Transverse colon (tissue), 4 donors: Measurements from ENCODE around the gene FH. TPM values are rescaled to one million over a fixed set of nuclear protein-coding genes. Genes with fewer than 3 reads are reported as not detected.

Experiments used
- DNase-seq: peaks from one replicate; pipeline ENCODE4 v3.0.0-alpha.2; 2019
- H3K27ac ChIP-seq, 4 donors: fragments of 200-600 bp; sonication (generic); 2 replicates each; pipeline ENCODE4 v1.5.1; 2016 to 2018; ENCODE audit warnings: inconsistent platforms in 4 of 4
- H3K27me3 ChIP-seq: fragments of 200-600 bp; sonication (generic); 2 replicates; pipeline ENCODE4 v1.5.1; 2017; ENCODE audit warnings: inconsistent platforms
- H3K36me3 ChIP-seq, 4 donors: fragments of 200-600 bp; sonication (generic); 2 replicates each; pipeline ENCODE4 v1.5.1; 2017 to 2019; ENCODE audit warnings: inconsistent platforms in 4 of 4
- H3K4me1 ChIP-seq, 4 donors: fragments of 200-600 bp; sonication (generic); 2 replicates each; pipeline ENCODE4 v1.5.1; 2017 to 2020; ENCODE audit warnings: inconsistent platforms in 4 of 4
- H3K4me3 ChIP-seq, 4 donors: fragments of 200-600 bp; sonication (generic); 1 replicate in 1 of 4; 2 replicates in 3 of 4; pipeline versions ENCODE4 v1.5.1 to v1.6.1; 2017 to 2019; ENCODE audit warnings: inconsistent platforms in 4 of 4
- H3K9me3 ChIP-seq, 2 donors: fragments of 200-600 bp; sonication (generic); 2 replicates each; pipeline ENCODE4 v1.5.1; 2017 to 2019; ENCODE audit warnings: inconsistent platforms in 2 of 2
- EP300 ChIP-seq: sonication (generic); formaldehyde crosslinking; IDR thresholded peaks from one replicate; pipeline ENCODE4 v1.6.1; 2017; ENCODE audit warnings: antibody characterized with exemption, low read depth
- POLR2A ChIP-seq: fragments of 450-650 bp; IDR thresholded peaks from one replicate; pipeline ENCODE4 v1.6.1; 2016; ENCODE audit warnings: antibody characterized with exemption, mild to moderate bottlenecking, moderate library complexity
- POLR2AphosphoS5 ChIP-seq, 3 donors: sonication (generic); formaldehyde crosslinking; IDR thresholded peaks; one replicate each; pipeline ENCODE4 v1.6.1; 2016; ENCODE audit warnings: antibody characterized with exemption in 3 of 3
- WGBS, 2 donors: methylation state at CpG; one replicate each; pipeline ENCODE4 v1.1.5; 2018; ENCODE audit warnings: low coverage in 1 of 2; 5-methylcytosine and 5-hydroxymethylcytosine counted together
- in situ Hi-C, 4 donors: fragments of 200-750 bp; cut with MboI; loops; one replicate each; pipeline versions ENCODE4 v1.15.0 to v1.15.1; 2017; ENCODE audit warnings: low sequenced_read_pairs in 3 of 4, low pct_ligation_motif_present in 1 of 4, low pct_unique_long_range_greater_than_20kb in 1 of 4
- intact Hi-C: fragments of 100-400 bp; cut with DNase I; formaldehyde crosslinking; loops from one replicate; pipeline ENCODE4 v1.15.1; 2023; ENCODE audit warnings: low total_unique reads
- total RNA-seq, 4 donors: library from RNA; depleted of rRNA; stranded (reverse); fragments of >200 nt; gene quantifications; one replicate each; pipeline ENCODE4 v1.1.0, GENCODE V29; 2016
- TF ChIP-seq, protein P1 (sequence below), 5 experiments: fragments of 200-600 bp in 3 of 5; fragments of 450-650 bp in 2 of 5; sonication (generic) in 3 of 5; IDR thresholded peaks; 1 replicate in 2 of 5; 2 replicates in 3 of 5; pipeline ENCODE4 v1.5.1; 2016 to 2017; ENCODE audit warnings: antibody characterized with exemption in 5 of 5, inconsistent platforms in 3 of 5, mild to moderate bottlenecking in 2 of 5, moderate library complexity in 1 of 5

FH gene
- total RNA-seq, 4 donors from 2014 or later = 21.7 to 83.8 (median 42.0) TPM

DNA sequence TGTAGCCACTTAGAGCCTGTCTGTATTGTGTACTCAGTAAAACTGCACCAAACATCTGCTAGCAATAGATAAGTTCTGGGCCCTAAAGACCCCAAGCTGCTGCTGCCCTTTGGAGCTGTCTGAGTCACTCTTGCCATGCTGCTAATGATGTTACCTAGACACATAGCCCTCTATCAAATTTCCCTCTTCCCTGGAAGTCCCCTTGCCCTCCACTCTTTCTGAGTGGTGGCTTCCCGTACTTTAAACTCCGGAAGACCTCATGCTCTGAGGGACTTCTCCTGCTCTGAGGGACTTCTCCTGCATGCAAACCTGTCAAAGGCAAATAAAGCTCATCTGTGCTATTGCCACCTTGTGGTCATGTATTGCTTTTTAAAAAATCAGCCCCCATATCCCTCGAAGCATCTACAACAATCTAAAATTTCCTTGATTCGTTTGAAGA lies 34.0 kb downstream of the FH start:
- DNase-seq = no peak
- intact Hi-C loops (no loop called here), in situ Hi-C loops (loop anchor here in 3 of 4 donors (25.0 kb wide), 2 partner anchors 523 to 748 kb away; no protein-coding TSS in a partner anchor)

DNA sequence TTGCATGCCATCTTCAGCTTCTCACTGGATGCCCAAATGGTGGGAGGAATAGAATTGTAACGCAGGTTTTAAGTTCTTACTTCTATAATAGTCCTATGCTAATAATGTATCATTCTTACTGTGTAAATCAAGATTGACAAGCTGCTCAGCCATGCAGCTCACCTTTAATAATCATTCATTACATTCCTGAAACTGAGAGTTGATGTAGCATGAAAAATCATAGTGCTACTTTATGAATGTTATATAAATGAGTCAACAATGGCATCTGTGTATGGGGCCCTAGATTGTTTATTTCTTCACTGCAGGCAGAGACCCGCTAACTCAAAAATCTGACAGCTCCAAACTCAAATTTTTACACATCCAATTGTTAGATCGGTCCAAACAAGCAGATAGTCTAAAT lies 34.4 kb downstream of the FH start:
- H3K27ac ChIP-seq = no peak overlapping the region
- no peaks in the 10 kb centered on the region for H3K36me3 ChIP-seq
- intact Hi-C loops = no loop called here
- no peak for TF ChIP-seq POLR2AphosphoS5 (IDR thresholded peaks at IDR 0.05)
- TF ChIP-seq, protein P1, sequence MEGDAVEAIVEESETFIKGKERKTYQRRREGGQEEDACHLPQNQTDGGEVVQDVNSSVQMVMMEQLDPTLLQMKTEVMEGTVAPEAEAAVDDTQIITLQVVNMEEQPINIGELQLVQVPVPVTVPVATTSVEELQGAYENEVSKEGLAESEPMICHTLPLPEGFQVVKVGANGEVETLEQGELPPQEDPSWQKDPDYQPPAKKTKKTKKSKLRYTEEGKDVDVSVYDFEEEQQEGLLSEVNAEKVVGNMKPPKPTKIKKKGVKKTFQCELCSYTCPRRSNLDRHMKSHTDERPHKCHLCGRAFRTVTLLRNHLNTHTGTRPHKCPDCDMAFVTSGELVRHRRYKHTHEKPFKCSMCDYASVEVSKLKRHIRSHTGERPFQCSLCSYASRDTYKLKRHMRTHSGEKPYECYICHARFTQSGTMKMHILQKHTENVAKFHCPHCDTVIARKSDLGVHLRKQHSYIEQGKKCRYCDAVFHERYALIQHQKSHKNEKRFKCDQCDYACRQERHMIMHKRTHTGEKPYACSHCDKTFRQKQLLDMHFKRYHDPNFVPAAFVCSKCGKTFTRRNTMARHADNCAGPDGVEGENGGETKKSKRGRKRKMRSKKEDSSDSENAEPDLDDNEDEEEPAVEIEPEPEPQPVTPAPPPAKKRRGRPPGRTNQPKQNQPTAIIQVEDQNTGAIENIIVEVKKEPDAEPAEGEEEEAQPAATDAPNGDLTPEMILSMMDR (IDR thresholded peaks at IDR 0.05) = no peak
- TF ChIP-seq POLR2A = no peak
- no peak for TF ChIP-seq EP300
- no peak for DNase-seq
- 83 to 88% methylated on average over 3 of the region's 3 CpGs for WGBS, 2 donors
- no peaks in the 10 kb centered on the region for H3K4me1 ChIP-seq
- no peaks in the 10 kb centered on the region for H3K27me3 ChIP-seq
- in situ Hi-C loops = loop anchor here in 3 of 4 donors (25.0 kb wide), 2 partner anchors 523 to 748 kb away; no protein-coding TSS in a partner anchor
- H3K4me3 ChIP-seq = no peak overlapping the region
- no peaks in the 10 kb centered on the region for H3K9me3 ChIP-seq

More for the DNA sequence above, 34.0 kb downstream of the FH start:
- H3K27me3 ChIP-seq = no peaks in the 10 kb centered on the region
- H3K36me3 ChIP-seq = no peaks in the 10 kb centered on the region
- H3K27ac ChIP-seq = no peak overlapping the region
- WGBS, 2 donors = 70 to 85% methylated on average over 4 of the region's 4 CpGs
- H3K4me1 ChIP-seq = no peaks in the 10 kb centered on the region
- TF ChIP-seq, protein P1 (IDR thresholded peaks at IDR 0.05) = peak in 3 of 5 experiments; percentile 19 to 25 (median 21)
- TF ChIP-seq POLR2A = no peak
- no peak for TF ChIP-seq EP300
- no peak for TF ChIP-seq POLR2AphosphoS5 (IDR thresholded peaks at IDR 0.05)
- no peak overlapping the region for H3K4me3 ChIP-seq
- H3K9me3 ChIP-seq = no peaks in the 10 kb centered on the region

DNA sequence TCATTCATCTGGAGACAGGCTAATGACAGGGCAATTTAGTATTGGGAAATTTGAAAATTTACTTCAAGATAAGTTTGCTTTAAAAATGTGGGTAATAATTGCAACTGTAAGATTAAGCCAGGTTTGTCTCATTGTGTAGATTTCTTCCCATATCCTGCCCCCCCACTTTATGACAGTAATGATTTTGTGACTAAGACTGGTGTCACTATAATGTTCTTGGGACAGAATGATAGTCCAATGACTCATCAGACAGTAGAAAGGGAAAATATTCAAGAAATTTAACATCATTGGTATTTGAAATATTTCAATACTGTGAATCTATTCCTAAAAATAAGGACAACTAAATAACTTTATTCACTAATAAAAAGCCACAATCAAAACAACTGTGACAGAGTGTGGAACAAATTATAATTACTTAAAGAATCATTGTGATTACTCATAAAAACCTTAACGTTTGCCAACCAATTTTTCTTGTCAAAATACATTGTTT lies 36.7 kb downstream of the FH start:
- Histone ChIP-seq H3K36me3 (no peaks in the 10 kb centered on the region), H3K4me3 (no peak overlapping the region), H3K27ac (no peak overlapping the region), H3K27me3 (no peaks in the 10 kb centered on the region), H3K4me1 (no peaks in the 10 kb centered on the region), H3K9me3 (no peaks in the 10 kb centered on the region)
- intact Hi-C loops = no loop called here
- no peak for DNase-seq
- in situ Hi-C loops = loop anchor here in 3 of 4 donors (25.0 kb wide), 2 partner anchors 521 to 746 kb away; no protein-coding TSS in a partner anchor
- 39 to 41% methylated on average over 1 of the region's 1 CpG for WGBS, 2 donors
- TF ChIP-seq, protein P1 (IDR thresholded peaks at IDR 0.05) = no peak
- no peak for TF ChIP-seq POLR2AphosphoS5 (IDR thresholded peaks at IDR 0.05)
- TF ChIP-seq EP300 = no peak
- no peak for TF ChIP-seq POLR2A

DNA sequence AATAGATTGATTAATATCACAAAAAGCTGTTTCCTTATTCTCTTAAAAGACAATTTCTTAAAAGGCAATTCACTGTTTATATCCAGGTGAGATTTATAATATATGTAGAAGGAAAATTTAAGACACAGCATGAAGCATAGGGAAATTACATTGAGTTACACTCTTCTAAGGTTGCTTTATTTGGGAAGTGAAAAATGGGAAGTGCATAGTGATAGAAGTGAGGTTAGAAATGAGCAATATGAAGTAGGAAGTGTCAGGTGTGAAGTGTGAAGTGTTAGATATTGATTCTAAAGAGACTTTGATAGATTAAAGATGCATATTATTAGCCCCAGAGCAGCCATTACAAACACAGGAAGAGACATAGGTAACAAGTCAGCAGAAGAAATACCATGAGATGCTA lies 40.3 kb downstream of the FH start:
- no peak overlapping the region for H3K27ac ChIP-seq
- DNase-seq = no peak
- intact Hi-C loops = no loop called here
- H3K4me3 ChIP-seq = no peak overlapping the region
- no peaks in the 10 kb centered on the region for H3K9me3 ChIP-seq
- no peaks in the 10 kb centered on the region for H3K36me3 ChIP-seq
- H3K27me3 ChIP-seq = no peaks in the 10 kb centered on the region
- no peaks in the 10 kb centered on the region for H3K4me1 ChIP-seq
- in situ Hi-C loops = loop anchor here in 3 of 4 donors (25.0 kb wide), 2 partner anchors 517 to 742 kb away; no protein-coding TSS in a partner anchor
- TF ChIP-seq, protein P1 (IDR thresholded peaks at IDR 0.05) = no peak
